ENCODE results near the gene CHSY3. TPM values are rescaled to one million over a fixed set of nuclear protein-coding genes. Genes with fewer than 3 reads are reported as not detected.

CHSY3 gene
- total RNA-seq, 1 experiment from 2014 or later, result 0.40 TPM

DNA sequence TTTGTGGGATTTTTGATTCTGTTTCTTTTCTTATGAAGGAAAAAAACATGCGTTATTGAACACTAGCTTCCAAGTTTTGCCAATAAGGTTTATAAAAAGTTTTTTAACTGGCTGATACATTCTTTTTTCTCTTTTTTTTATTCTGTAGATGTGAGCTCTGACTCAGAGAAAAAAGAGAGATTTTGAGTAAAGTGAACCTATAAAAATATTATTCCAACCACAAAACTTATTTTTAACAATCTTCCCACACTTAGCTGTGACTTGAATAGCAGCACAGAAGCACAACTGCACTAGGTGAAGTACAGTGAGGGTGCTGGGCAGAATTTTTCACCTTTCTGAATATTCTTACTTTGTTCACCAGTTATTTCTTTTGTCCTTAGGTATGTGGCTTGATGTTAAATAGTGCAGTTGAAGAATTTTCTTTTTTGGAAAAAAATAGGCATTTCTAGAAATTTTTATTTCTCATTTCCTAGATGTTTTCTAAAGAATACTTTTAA is 41.6 kb downstream of the CHSY3 start:
- DNase-seq (ENCODE audit: low read depth), result no peak

GRCh38 chr5:129951039-129951438 is 46.8 kb downstream of the CHSY3 start:
- no peak for DNase-seq (ENCODE audit: low read depth)

- DNase-seq (ENCODE audit: low read depth), result no peak
These were observed 54.3 kb downstream of the CHSY3 start for GRCh38 chr5:129958581-129958980.

- DNase-seq (ENCODE audit: low read depth), result no peak
These were observed 56.6 kb downstream of the CHSY3 start for GRCh38 chr5:129960831-129961230.

- DNase-seq (ENCODE audit: low read depth), result no peak
These were observed 58.2 kb downstream of the CHSY3 start for GRCh38 chr5:129962506-129962905.

DNA sequence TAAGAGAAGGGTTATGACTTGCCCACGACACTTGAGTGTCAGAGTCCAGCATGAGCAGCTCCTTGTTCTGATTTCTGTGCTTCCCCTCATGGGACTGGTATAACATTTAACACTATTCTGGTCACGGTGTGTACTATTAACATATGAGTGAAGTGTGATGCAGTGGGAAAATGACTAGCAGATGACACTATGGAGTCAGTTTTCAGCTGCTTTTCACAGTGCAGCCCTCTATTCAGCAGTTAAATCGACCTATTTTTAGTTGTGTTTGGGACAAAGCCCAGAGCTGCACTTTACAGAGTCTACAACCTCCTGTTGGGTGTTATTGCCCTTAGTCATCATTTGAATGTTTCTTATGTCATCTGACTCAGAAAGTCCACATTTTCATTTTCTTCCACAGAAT is 59.1 kb downstream of the CHSY3 start:
- DNase-seq (ENCODE audit: low read depth), result no peak

GRCh38 chr5:129966071-129966470 is 61.8 kb downstream of the CHSY3 start:
- DNase-seq (ENCODE audit: low read depth), result no peak

DNA sequence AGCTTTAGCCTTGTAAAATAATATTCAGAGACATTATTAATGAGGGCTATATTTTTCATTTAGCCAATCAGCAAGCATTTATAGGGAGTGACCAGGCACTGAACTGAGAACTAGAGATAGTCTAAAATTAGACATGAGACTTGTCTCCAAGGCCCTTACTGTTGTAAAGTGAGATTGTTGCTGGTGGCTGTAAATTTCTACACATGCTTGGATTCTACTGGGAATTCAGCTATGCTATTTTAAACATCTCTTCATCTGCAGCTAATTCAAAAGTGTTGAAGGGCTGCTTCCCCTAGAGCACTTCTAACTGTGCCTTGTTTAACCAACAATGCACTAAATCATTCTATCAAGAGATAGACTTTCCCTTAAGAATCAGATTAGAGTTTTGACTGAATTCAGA is 67.4 kb downstream of the CHSY3 start:
- no peak for DNase-seq (ENCODE audit: low read depth)

DNA sequence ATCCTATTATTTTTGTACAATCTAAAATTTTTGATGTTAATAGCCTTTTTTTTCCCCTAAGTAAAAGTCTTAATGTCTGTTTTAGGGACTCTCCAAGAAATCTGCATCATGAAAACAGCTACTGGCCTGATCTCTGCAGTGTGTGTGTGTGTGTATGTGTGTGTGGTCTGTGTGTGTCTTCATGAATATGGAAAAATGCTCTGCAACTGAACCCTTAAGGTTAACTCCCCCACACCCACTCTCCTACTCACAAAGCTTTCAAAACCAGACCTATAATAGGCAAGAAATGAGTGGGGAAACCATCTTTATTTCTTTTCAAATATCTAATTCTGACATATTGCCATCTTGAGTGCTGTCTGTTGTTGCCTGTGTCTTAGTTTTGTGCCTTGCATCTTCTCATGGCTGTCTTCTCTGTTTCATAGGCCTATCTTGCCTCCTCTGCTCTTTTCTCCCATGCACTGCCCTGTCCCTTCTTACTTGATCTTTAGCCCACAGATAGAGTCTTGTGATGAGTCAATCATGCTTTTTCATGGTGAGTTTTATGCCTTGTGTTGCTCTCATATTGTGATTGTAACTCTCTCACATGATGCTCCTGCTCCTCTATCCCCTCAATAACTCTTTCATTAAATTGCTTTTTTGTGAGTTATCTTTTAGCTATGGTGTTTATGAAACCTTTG is 68.3 kb downstream of the CHSY3 start:
- DNase-seq (ENCODE audit: low read depth), result no peak

DNA sequence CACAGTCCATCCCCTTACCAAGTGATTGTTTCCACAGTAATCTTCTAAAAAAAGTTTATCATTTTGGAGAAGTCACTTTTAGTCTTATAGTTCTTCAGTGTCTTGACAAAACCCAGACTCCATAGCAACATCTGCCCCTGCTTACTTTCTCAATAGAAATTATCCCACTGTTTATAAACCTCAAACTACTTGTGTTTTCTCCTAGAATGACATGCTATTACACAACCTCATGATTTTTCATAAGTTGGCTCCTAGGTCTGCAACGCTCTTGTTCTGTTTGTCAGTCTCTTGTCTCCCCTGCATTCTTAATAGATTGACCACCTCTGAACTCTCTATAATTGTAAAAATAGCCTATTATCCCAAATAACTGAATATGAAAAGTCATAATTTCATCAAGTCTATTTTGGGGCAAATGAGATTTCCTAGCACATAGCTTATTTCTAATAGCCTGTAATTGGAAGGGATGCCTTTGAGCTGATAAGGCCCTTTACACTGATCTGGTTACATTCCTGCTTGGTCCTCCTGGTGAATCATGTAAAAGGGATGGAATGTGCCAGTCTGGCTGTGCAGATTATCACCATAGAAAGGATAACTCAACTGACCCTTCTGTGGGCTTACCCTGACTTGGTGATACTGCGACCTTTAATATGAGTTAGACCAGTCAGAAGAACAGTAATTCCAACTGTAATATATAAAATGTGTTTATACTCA is 69.6 kb downstream of the CHSY3 start:
- no peak for DNase-seq (ENCODE audit: low read depth)

- DNase-seq (ENCODE audit: low read depth), result no peak
These were observed 73.5 kb downstream of the CHSY3 start for GRCh38 chr5:129977810-129978209.

DNA sequence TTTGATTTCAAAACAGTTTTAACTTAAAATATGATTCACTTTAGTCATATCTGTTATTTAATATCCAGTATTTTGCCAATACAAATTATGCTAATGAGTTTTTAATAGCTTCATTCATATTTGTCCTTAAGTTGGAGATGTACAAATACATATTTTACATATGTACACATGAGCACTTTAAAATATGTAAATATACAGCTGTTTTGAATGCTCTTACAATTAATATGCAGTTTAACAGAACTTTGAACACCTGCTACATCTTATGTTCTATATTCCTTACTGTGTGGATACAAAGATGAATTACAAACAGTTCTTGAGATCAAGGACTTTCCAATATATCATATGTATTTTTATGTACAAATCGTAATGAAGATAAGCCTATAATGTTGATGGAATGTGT is 74.0 kb downstream of the CHSY3 start:
- no peak for DNase-seq (ENCODE audit: low read depth)

- DNase-seq (ENCODE audit: low read depth), result no peak
These were observed 84.2 kb downstream of the CHSY3 start for GRCh38 chr5:129988453-129988852.

- DNase-seq (ENCODE audit: low read depth), result no peak
These were observed 87.5 kb downstream of the CHSY3 start for GRCh38 chr5:129991780-129992179.

GRCh38 chr5:129996896-129997295 is 92.6 kb downstream of the CHSY3 start:
- no peak for DNase-seq (ENCODE audit: low read depth)

DNA sequence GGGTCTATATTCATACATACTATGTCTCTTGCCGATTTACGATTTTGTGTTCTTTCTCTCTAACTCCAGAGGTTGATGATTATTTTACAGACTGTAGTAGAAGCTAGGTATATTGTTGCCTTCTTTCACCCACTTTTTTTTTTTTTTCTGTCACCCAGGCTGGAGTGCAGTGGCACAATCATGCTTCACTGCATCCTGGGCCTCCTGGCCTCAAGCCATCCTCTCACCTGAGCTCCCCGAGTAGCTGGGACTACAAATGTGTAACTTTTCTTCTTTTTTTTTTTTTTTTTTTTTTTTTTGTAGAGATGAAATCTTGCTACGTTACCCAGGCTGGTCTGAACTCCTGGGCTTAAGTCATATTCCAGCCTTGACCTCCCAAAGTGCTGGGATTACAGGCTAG is 96.2 kb downstream of the CHSY3 start:
- no peak for DNase-seq (ENCODE audit: low read depth)

DNA sequence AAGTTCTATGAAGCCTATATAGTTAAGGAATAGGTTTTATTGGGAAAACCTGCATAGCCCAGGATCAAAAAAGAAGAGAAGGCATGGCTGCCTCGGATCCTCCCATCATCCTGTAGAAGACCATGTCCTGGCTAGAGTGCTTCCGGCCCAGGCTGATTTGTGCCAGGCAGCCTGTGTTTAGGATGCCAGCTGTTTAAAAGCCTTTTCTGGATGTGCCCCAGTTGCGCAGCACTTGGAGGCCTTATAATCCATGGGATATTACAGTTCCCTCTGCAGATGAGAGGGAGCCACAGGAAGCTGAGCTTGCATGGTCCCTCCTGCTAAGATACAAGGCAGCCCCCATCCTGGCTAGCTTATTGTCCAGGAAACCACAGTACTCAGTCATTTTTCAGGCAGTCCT is 97.9 kb downstream of the CHSY3 start:
- no peak for DNase-seq (ENCODE audit: low read depth)

DNA sequence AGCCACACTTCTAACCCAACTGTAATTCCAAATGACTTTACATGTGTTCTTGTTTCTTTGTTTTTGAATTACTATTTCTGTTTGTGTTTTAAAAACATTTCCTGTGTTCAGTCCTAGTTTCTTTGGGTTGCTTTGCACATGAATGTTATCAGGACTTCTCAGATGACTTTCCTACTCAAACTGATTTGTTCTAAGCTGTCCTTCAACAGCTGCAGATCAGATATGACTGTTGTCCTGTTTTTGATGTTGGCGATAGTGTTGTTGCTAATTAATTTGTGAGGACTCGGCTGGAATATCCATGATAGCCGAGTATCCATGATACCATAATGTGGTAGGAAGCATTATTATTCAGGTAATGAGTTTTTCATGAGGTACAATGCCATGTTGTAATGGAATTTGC is 98.6 kb downstream of the CHSY3 start:
- DNase-seq (ENCODE audit: low read depth), result no peak

GRCh38 chr5:130011986-130012385 is 107.7 kb downstream of the CHSY3 start:
- DNase-seq (ENCODE audit: low read depth), result no peak

DNA sequence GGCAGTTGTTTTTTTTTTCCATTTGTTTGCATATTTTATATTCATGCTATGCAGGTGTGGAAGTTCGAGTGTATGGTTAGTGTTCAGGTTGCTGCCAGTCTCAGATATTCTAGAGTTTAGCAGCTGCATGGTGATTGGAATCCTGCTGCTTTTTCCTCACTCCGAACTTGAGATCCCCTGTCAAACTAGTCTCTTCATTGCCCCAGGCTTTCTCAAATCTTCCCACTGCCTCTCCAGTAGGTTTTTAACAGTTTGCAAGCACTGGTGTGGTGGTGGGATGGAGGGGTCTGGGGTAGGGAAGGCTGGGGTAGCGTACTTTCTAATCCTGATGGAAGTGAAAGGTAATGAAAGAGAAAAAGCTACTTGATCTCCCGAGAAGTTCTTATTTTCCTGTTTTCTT is 112.9 kb downstream of the CHSY3 start:
- DNase-seq (ENCODE audit: low read depth), result no peak

DNA sequence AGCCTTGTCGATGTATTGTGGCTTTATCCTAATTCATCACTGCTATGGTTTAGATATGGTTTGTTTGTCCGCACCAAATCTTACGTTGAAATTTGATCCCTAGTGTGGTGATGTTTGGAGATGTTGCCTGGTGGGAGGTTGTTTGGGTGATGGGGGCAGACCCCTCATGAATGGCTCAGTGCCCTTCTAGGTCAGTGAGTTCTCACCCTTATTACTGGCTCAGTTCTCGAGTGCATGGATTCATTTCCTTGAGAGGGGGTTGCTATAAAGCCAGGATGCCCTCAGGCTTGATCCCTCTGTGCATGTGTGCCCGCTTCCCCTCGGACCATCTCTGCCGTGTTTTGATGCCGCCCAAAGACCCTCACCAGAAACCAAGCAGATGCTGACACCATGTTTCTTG is 114.4 kb downstream of the CHSY3 start:
- no peak for DNase-seq (ENCODE audit: low read depth)

DNA sequence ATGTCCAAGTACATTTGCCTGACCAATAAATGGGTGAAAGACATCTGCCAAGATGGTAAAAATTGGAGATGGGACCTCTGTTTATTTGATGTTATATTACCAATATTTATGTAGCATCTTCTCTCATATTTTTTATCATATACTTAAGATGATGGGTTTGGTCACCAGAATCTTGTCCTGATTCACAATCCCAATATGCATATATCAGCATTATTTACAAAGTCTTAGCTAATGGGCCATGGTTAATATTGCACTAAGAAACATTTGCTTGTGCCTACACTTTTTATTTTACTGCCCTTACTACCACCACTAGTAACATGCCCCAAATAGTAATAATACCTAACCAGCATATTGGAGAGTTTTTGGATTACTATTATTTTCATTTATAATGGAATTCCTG is 116.7 kb downstream of the CHSY3 start:
- no peak for DNase-seq (ENCODE audit: low read depth)

GRCh38 chr5:130021876-130022275 is 117.6 kb downstream of the CHSY3 start:
- DNase-seq (ENCODE audit: low read depth), result no peak

GRCh38 chr5:130023604-130024003 is 119.3 kb downstream of the CHSY3 start:
- no peak for DNase-seq (ENCODE audit: low read depth)

Data from Daoy (cell line).